PC-9 (cell line): ENCODE results near the gene PIAS1. TPM values are rescaled to one million over a fixed set of nuclear protein-coding genes. Genes with fewer than 3 reads are reported as not detected.

ENCODE experiments used
- BruUV-seq: library from RNA; stranded (reverse); fragments of 400-500 nt; replicated peaks from 2 replicates; lab custom pipeline; 2021; lab: Mats Ljungman, UMichigan
- CTCF ChIA-PET: fragments of 300-600 bp; sonication (Branson Sonifier 250); formaldehyde crosslinking; loops from one replicate; lab custom pipeline; 2022; ENCODE audit warnings: antibody characterized with exemption; lab: Charles Lee
- POLR2A ChIA-PET: fragments of 300-600 bp; sonication (Branson Sonifier 250); formaldehyde crosslinking; loops from one replicate; lab custom pipeline; 2022; ENCODE audit warnings: antibody characterized with exemption; ENCODE audit not compliant: unreplicated experiment; lab: Charles Lee
- DNase-seq, 2 experiments: peaks; one replicate each; pipeline versions ENCODE4 v3.0.0 to v3.0.0-alpha.2; 2015 to 2022; ENCODE audit warnings: mixed read lengths in 1 of 2
- H2AFZ ChIP-seq: fragments of 200-600 bp; sonication (generic); 2 replicates; pipeline ENCODE4 v1.8.1; 2017; ENCODE audit warnings: antibody characterized with exemption
- H3F3A ChIP-seq: fragments of 200-600 bp; sonication (generic); 2 replicates; pipeline ENCODE4 v1.8.1; 2017; ENCODE audit warnings: antibody characterized with exemption, mild to moderate bottlenecking, low read depth; ENCODE audit not compliant: insufficient read depth
- H3K27ac ChIP-seq: fragments of 200-600 bp; sonication (generic); 2 replicates; pipeline ENCODE4 v1.6.1; 2016; ENCODE audit warnings: mixed run types
- H3K27me3 ChIP-seq: fragments of 200-600 bp; sonication (generic); 2 replicates; pipeline ENCODE4 v1.6.1; 2016; ENCODE audit warnings: low read depth, mixed run types; ENCODE audit not compliant: insufficient read depth
- H3K36me3 ChIP-seq: fragments of 200-600 bp; sonication (generic); 2 replicates; pipeline ENCODE4 v1.6.1; 2016; ENCODE audit warnings: low read depth, mixed run types
- H3K4me1 ChIP-seq: fragments of 200-600 bp; sonication (generic); replicated peaks from 2 replicates; pipeline ENCODE4 v1.6.1; 2016; ENCODE audit warnings: mixed run types; ENCODE audit not compliant: insufficient read depth
- H3K4me2 ChIP-seq: fragments of 200-600 bp; sonication (generic); 2 replicates; pipeline ENCODE4 v1.6.1; 2017; ENCODE audit warnings: mixed run types
- H3K4me3 ChIP-seq: fragments of 200-600 bp; sonication (generic); 2 replicates; pipeline ENCODE4 v1.6.1; 2016; ENCODE audit warnings: mixed run types
- H3K79me2 ChIP-seq: fragments of 200-600 bp; sonication (generic); 2 replicates; pipeline ENCODE4 v1.6.1; 2017; ENCODE audit warnings: low read depth, mixed run types
- H3K9me2 ChIP-seq: fragments of 200-600 bp; sonication (generic); 2 replicates; pipeline ENCODE4 v1.8.1; 2017; ENCODE audit warnings: mild to moderate bottlenecking; ENCODE audit not compliant: insufficient read depth
- H3K9me3 ChIP-seq: fragments of 200-600 bp; sonication (generic); 2 replicates; pipeline ENCODE4 v1.8.1; 2016; ENCODE audit warnings: low read depth; ENCODE audit not compliant: insufficient read depth
- H4K20me1 ChIP-seq: fragments of 200-600 bp; sonication (generic); 2 replicates; pipeline ENCODE4 v1.8.1; 2017; ENCODE audit not compliant: insufficient read depth
- CTCF ChIP-seq: fragments of 200-600 bp; sonication (generic); conservative IDR thresholded peaks from 2 replicates; pipeline ENCODE4 v1.6.1; 2017; ENCODE audit warnings: mixed run types, antibody characterized with exemption, mild to moderate bottlenecking, moderate library complexity
- EZH2 ChIP-seq: fragments of 200-600 bp; sonication (generic); IDR thresholded peaks from 2 replicates; pipeline ENCODE4 v1.8.0; 2017; ENCODE audit warnings: antibody characterized with exemption, low read depth
- intact Hi-C: fragments of 100-400 bp; cut with micrococcal nuclease; formaldehyde crosslinking; loops from one replicate; pipeline ENCODE4 v1.10.0; 2022; ENCODE audit not compliant: unreplicated experiment
- total RNA-seq: library from RNA; stranded (reverse); gene quantifications from 2 replicates; pipeline ENCODE4 v1.2.3, GENCODE V29; 2021

Gene PIAS1
- total RNA-seq, 1 experiment from 2014 or later: 42.5 TPM

GRCh38 chr15:68197170-68197492, 143.0 kb downstream of the PIAS1 start:
- no TSS peak for BruUV-seq
- intact Hi-C loops: no loop called here

GRCh38 chr15:68197661-68198437, 143.7 kb downstream of the PIAS1 start:
- TF ChIP-seq EZH2: no peak
- TF ChIP-seq CTCF: no peak
- Histone ChIP-seq H3K9me3 (no peaks in the 10 kb centered on the region), H3F3A (0 out of 2 replicates have a peak, but pooled peaks cover 4% of the 10 kb centered on the region), H3K27me3 (no peaks in the 10 kb centered on the region), H3K4me1 (no peaks in the 10 kb centered on the region), H3K36me3 (no peaks in the 10 kb centered on the region), H3K4me2 (no peak overlapping the region), H4K20me1 (no peaks in the 10 kb centered on the region), H2AFZ (no peak overlapping the region), H3K4me3 (no peak overlapping the region), H3K9me2 (no peaks in the 10 kb centered on the region), H3K79me2 (no peaks in the 10 kb centered on the region), H3K27ac (no peak overlapping the region)
- CTCF ChIA-PET: no interaction called here
- POLR2A ChIA-PET: no interaction called here
- intact Hi-C loops: no loop called here
- no TSS peak for BruUV-seq
- DNase-seq: no peak

More at GRCh38 chr15:68197170-68197492, 143.0 kb downstream of the PIAS1 start:
- no peak for DNase-seq
- no peaks in the 10 kb centered on the region for H3K4me1 ChIP-seq
- no peaks in the 10 kb centered on the region for H3K79me2 ChIP-seq
- H3F3A ChIP-seq: 0 out of 2 replicates have a peak, but pooled peaks cover 4% of the 10 kb centered on the region
- H3K27ac ChIP-seq: no peak overlapping the region
- H3K4me2 ChIP-seq: no peak overlapping the region
- H4K20me1 ChIP-seq: no peaks in the 10 kb centered on the region
- POLR2A ChIA-PET: no interaction called here
- no peaks in the 10 kb centered on the region for H3K36me3 ChIP-seq
- H3K27me3 ChIP-seq: no peaks in the 10 kb centered on the region
- H3K4me3 ChIP-seq: no peak overlapping the region
- H3K9me2 ChIP-seq: no peaks in the 10 kb centered on the region
- H2AFZ ChIP-seq: no peak overlapping the region
- TF ChIP-seq CTCF (no peak), EZH2 (no peak)
- CTCF ChIA-PET: no interaction called here
- no peaks in the 10 kb centered on the region for H3K9me3 ChIP-seq

GRCh38 chr15:68199340-68199739, 145.2 kb downstream of the PIAS1 start:
- Histone ChIP-seq H3K4me3 (no peak overlapping the region), H3K4me1 (no peaks in the 10 kb centered on the region), H3K27ac (no peak overlapping the region), H3K9me3 (no peaks in the 10 kb centered on the region), H3K9me2 (no peaks in the 10 kb centered on the region), H3F3A (0 out of 2 replicates have a peak, but pooled peaks cover 4% of the 10 kb centered on the region), H3K27me3 (no peaks in the 10 kb centered on the region), H3K36me3 (no peaks in the 10 kb centered on the region), H3K4me2 (no peak overlapping the region), H4K20me1 (no peaks in the 10 kb centered on the region), H2AFZ (no peak overlapping the region), H3K79me2 (no peaks in the 10 kb centered on the region)
- CTCF ChIA-PET: no interaction called here
- no peak for DNase-seq
- intact Hi-C loops: no loop called here
- no TSS peak for BruUV-seq
- POLR2A ChIA-PET: no interaction called here
- TF ChIP-seq CTCF: no peak
- TF ChIP-seq EZH2: no peak
